NOMO-1 treated with DMSO at 0.1 percent for 48 hours (cell line): Measurements from ENCODE around the gene IFIT1B.
A peak's percentile ranks its signal among the peaks of the same experiment; 100 is the strongest.
"Not testable (repeated sequence)": the region's sequence is repeated elsewhere in the genome, so short reads cannot be mapped to it uniquely, and the experiment has no call there.

Experiments used
- DNase-seq: peaks from one replicate; lab custom pipeline; 2025; ENCODE audit not compliant: unreplicated experiment; lab: John Stamatoyannopoulos, UW

The IFIT1B gene

DNA sequence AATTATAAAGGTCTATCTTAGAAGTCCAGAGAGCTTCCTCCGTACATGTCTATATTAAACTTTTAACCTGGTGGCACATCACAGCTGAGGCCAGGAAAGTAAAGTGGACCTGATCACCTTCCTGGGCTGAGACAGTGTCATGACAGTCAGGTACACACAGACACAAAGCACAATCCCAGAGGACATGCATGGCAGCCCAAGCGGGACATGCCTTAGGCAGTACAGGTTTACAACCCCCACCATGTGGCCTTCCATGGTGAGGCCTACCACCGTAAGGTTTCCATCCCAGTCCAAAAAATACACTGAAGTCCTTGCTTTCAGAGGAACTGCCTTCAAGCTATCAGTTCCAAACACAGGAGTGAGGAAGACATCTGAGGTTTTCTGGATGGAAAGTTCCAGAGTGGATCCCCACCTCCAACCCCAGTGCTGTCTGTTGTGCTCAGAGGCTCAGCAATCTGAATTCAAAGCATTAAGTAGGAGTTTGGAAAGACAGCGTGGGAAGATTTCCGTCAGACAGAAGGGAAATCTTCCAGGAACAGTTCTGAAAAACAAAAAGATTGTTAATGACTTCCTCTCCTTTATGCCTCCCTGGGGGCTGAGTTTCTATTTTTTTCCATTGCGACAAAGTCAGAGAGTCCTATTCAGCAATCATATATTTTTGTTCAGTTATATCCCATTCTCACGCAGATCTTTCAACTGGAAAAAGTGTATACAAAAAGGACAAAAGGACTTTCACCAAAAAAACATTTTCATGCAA, 30.0 kb upstream of the IFIT1B start:
- peak; percentile 24 for DNase-seq

DNA sequence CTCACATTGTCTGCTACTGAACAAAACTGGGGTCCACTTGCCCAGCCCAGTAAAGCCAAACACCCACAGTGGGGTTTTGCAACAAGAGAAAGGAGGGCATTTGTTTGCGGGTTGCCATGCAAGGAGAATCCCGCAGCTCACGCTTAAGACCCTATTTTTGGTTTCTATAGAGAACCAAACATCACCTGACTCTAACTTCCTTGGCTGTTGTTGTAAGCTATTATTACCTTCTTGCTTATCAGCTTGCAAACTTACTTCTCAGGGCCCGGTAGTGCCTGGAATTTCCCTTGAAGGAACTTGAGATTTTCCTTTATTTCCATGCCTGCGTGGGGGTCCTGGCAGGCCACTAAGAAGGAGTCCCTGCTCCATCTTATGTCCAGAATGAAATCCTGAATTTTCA, 29.4 kb upstream of the IFIT1B start:
- peak; percentile 33 for DNase-seq

DNA sequence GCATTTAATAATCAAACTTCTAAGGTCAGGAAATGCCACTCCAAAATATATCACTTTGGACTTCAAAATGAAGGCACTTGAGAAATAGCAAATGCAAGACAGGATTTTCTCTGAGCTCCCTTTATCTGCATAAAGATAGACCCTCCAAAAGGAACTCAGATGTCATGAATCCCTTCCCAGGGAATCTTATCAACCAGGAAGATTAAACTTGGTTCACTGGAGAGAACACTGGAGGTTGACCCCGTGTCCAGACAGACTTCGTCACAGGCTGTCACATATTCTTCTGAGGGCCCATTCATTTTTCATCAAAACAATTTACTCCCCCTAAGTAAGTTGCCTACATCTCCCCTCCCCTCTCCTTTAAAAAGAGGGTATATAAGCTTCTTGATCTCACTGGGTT, 28.9 kb upstream of the IFIT1B start:
- DNase-seq = no peak

DNA sequence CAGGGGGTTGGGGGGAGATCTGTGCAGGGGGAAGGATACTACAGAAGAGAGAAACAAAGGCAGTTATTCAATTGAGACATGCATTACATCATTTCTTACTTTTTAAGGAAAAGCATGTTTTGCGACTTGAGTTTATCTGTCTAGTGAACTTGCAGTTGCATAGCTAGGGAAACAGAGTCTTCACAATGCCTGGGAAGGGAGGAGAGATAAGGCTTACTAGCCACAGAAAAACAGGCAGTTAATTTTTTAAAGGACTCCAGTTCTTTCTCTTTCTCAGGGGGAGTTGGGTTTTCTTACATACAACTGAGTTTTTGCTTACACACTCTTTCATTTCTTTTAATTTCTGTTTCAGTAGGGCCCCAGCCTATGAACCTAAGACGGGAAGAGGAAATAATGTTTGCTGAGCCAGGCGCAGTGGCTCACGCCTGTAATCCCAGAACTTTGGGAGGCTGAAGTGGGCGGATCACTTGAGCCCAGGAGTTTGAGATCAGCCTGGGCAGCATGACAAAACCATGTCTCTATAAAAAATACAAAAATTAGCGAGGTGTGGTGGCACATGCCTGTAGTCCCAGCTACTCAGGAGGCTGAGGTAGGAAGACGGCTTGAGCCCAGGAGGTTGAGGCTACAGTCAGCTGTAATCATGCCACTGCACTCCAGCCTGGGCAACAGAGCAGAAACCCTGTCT, 27.1 kb upstream of the IFIT1B start:
- not testable (repeated sequence) for DNase-seq

DNA sequence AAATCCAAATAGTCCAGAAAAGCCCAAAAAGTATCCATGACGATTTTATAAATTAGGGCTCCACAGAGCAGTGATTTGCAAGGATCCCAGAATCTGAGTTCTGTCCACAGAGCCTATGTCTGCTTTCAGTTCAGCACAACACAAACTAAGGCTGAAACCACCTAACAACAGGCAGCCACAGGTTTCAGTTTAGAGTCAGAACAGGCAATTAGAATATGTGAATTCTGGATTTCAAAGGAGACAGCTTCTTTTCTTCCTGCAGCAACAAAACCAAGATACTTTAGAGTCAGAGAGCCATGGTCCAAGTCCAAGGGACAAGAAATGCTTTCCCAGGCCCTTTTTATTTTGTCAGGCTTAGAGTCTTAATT, 26.5 kb upstream of the IFIT1B start:
- DNase-seq = no peak

DNA sequence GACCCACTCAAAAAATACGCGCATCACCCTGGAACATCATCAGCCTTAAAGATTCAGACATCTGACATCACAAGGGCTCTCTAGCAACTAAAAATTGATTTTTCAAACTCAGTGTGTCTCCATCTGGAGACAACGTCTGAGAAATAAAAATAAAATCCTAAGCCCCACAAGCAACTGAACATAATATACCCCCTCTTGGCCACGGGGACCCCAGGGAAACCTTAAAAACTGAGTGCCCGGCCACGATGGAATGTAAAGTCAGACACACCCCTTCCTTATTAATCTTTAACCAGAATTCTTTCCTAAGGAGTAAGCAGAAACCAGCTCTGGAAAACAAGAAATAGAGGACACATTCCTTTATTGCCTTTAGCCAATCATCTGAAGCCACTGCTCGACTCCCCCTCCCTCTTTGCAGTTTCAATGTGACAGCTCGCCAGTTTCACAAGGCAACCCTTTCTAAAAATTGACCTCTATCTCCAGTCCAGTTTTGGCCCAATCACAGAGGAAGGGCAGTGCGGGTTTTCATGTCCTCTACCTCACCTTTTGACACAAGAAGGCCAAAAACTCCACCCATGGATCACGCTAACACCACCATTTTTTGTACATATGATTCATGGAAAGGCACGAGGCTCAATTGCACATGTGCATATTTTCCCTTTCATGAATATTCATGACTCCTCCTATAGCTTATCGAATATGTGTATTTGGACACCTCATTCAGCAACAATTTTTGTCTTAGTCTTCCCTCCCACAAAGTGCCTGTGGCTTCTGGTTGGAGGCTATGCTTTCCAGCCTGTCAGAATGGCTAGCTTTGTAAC, 25.9 kb upstream of the IFIT1B start:
- no peak for DNase-seq

DNA sequence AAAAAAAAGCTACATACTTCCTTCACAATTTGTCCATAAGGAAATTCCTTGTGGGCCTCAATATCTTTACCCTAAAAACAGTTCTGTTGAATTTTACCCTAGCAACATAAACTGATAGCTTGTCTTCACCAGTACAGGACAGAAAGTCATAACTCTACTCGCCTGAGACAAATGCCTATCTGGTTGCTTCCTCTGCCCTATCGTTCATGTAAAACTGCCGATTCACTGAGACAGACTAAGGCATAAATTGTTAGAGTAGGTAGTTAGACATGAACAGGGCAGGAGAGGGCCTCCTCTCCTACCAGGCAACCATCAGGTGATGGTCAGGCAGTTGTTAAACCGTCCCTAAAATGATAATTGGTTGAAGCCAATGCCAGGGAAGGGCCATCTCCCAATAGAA, 25.1 kb upstream of the IFIT1B start:
- no peak for DNase-seq

DNA sequence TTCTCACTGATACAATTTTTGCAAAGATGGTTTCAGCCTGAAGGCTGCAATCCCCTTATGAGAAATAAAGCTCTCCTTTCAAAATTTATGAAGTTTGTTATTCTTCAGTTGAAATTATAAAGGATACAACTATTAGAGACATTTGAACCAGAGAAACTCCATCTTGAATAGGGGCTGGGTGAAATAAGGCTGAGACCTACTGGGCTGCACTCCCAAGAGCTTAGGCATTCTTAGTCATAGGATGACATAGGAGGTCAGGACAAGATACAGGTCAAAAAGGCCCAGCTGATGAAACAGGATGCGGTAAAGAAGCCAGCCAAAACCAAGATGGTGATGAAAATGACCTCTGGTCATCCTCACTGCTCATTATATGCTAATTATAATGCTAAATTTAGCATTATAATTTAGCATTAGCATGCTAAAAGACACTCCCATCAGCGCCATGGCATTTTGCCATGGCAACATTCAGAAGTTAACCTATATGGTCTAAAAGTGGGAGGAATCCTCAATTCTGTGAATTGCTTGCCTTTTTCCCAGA, 22.4 kb upstream of the IFIT1B start:
- no peak for DNase-seq

DNA sequence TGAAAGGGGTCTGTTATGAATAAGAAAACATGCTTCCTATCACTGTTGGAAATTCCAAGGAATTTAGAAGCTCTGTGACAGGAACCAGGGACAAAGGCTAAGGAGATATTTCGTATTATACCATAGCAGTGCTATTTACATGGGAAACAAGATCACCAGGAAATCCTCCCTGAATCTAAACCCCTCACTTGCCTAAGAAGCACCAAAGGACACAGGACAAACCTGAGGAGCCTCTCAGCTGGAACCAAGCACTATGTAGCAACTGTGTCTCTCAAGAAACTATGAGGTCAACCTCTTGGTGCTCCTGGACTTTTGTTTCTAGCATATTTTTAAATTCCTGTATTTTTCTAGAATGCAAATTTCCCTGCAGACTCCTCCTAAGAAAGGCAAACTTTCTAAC, 20.8 kb upstream of the IFIT1B start:
- DNase-seq = no peak

DNA sequence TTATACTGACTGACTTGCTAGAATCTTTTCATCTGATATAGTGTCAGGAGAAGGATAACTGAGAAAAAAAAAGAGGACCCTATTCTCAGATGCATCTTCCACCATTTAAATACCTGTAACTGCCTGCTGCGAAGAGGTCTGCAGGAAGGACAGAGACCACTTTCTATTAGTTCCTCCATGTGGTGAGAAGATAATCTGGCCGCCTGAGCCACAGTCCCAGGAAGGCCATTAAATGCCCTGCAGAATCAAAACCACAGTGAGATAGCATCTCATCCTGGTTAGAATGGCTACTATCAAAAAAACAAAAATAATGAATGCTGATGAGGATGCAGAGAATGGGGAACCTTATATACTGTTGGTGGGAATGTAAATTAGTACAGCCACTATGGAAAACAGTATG, 19.9 kb upstream of the IFIT1B start:
- no peak for DNase-seq

DNA sequence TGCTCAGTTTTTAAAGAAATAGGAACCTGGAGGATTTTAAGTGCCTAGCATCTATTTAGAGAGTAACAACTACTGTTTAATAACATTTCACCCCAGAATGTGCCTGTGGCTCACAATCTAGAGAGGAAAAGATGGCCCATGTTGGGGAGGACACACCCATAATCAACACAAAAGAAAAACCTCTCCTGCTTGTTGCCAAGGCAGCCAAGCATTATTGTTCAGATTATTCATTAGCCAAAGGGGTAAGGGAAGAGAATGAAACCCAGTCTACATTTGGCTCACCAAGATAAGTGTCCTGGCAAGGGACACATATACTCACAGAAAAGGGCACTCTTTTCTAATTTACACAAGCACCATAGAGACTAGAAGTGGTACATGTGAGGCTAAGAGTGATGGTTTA, 17.7 kb upstream of the IFIT1B start:
- DNase-seq = no peak

DNA sequence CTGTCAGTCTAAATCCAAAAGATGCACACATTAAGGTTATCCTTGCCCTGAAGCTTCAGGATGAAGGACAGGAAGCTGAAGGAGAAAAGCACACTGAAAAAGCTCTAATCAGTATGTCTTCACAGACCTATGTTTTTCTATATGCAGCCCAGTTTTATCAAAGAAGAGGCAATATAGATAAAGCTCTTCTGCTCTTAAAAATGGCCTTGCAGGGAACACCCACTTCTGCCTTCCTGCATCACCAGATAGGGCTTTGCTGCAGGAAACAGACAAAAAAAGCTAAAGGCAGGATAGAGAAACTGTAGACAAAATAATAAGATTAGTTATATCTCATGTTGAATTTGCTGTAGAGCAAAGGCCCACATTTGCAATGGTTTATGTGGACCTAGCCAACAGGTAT, 14.9 kb upstream of the IFIT1B start:
- no peak for DNase-seq

DNA sequence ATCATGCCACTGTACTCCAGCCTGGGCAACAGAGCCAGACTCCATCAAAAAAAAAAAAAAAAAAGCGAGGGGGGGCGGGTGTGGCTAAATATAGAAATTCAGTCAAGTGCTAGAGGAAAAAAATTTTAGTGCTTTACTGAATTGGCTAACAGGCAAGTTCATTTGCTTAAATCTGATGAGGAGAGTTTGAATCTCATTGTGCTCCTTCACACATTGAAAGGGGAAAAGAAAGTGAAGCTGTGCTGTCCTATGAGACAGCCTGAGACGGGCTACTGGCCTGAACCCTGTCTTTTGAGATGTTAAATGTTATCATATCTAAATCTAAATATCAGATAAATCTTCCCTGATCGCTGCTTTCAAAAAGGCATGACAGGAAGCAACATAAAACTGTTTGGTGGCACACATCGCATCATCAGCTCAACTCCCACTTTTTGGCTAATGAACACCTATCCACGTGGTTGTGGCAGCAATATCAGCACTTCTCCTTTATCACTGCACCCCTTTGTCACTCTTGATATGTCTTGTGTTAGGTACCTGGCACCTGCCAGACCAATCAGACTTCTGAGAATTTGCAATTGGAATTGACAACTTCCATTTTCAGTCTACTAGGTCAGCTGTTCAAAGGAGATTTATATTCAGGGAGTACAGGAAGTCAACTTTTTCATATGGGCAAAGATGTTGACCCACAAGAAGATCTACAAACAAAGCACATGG, 14.0 kb upstream of the IFIT1B start:
- DNase-seq = no peak

DNA sequence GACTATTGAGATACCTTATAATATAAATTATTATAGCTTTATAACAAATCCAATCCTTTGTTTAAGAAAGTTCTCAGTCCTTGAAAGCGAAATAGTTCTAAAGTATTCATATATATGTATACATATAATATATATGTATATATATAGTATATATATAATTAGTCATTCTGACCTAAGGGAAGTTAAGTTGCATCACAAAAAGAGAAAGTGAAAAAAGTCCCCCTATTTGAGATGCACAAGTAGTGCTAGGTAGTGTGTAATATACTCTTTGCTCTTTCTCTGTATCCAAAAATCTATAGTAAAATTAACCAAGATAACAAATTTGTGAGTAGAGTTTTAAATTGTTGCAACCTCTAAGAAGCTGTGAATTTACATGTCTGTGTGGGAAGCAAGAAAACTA, 13.3 kb upstream of the IFIT1B start:
- DNase-seq = peak; percentile 21

DNA sequence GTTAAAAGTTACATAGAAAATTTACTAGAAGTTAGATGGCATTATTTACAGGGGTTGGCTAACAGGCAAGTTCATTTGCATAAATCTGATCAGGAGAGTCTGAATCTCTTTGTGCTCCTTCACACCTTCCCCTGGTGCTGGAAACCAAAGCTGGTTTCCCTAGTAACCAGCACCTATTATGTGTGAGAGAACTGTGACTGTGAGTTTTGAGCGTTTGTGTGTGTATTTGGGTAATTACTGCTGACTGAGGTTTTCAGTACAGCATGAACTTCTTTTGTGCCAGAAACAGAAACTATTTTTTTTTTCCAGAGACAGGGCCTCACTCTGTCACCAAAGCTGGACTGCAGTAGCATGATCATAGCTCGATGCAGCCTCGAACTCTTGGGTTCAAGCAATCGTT, 10.3 kb upstream of the IFIT1B start:
- no peak for DNase-seq

DNA sequence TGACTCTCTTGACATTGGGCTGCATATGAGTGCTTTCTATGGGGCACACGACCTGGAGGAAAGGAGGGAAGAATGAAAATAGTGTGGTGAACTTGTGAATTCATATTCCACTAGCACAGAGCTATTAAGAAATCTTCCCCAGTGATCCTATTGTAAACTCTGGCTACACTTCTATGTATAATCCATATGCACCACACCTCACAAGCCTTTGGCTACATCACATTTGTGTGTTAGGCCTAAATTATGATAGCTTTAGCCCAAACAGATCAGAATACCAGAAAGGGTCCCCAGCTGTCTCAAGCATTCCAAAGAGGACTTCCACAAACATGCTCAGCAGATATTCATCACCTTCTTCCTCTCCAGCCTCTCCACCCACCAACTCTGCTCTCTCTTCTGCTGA, 9.7 kb upstream of the IFIT1B start:
- no peak for DNase-seq

DNA sequence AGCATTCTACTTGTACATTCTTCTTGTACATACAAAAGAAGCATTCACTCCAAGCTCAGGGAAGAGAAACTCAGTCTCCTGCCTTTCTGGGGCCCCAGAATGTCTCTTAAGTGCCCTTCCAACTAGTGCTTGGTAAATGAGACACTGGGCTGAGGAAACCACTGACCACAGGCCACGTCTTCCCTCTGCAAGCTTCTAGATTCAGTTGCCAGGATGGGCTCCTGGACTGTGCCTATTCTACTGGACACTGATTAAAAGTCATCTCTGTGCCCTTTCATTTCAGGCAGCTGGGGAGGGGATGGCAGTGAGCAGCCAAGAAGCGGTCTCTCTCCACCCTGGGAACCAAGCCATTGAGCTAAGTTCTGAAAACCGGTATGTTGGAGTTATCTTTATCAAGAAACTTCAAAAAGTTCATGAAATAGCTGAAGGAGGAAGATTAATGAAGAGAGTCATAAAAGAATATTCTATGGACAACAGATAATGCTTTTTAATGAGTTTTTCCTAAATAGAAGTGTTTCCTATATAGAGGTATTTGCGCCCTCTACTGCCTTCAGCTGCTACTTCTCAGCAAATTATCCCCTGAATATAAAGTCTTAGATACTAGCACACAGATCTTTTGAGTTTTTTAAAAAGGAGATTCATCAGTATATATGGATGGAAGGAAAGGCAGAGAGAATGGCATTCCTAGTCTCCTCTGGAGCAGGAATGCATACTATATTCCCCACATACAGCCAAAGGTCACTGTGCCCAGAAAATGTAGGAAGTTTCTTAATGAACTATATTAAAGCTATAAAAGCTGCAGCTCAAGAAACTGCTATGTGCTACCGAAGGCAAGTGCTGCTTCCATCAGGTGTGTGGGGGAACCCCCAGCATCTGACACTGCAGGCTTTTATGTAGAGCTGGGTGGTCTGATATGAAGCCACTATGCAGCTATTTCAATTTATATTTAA, 8.4 kb upstream of the IFIT1B start:
- peak; percentile 39 for DNase-seq

DNA sequence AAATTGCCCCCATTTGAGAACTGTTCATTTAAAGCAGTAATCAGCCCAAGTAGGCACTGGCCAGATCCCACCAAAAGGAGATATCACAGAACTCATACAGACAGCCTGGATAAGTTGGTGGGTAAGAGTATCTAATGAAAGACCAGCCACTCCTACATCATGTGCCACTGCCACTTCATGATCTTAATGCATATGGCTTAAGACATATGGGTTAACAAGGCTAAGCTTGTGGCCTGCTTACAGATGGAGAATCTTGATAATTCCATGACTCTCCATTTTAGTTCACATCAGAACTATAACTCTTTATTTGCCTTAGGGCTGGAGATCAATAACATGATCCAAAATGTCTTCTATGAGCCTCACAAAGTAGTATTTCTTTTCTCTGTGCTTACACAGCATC, 6.8 kb upstream of the IFIT1B start:
- no peak for DNase-seq

DNA sequence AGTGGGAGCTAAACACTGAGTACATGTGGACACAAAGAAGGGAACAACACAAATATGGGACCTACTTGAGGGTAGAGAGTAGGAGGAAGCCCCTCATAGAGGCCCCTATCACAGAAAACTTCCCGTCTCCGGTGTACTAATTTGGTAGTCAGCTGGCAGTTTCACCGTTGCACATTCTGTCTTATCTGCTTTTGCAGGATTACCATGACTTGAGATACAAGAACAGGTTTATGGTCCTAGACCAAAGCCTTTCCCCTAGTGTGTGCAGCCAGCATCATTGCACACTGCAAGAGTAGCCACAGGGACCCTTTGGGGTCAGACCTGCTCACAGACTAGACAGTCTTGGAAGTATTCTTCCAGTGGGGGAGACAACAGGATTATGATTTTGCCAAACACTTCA, 5.9 kb upstream of the IFIT1B start:
- no peak for DNase-seq
